Measurements from ENCODE around the gene LCAT.

DNA sequence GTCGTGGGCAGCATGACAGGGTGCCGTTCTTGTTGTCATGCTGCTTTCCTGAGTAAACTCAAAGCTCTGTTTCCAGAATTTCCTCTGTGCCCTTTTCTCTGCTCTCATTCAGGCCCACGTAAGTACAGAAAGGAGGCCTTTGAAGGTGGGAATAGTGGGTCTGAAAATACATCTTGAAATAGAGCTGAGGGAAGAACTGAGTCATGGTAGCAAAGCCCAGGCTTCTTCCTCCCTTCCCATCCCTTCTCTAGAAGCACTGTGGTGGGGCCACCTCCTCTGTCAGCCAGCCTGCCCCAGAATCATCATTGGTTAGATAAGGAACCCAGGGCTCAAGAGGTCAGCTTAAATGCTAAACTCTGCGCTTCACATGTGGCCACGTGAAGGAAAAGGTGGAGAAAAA lies 21.7 kb downstream of the LCAT start:
- TF ChIP-seq, protein P1, sequence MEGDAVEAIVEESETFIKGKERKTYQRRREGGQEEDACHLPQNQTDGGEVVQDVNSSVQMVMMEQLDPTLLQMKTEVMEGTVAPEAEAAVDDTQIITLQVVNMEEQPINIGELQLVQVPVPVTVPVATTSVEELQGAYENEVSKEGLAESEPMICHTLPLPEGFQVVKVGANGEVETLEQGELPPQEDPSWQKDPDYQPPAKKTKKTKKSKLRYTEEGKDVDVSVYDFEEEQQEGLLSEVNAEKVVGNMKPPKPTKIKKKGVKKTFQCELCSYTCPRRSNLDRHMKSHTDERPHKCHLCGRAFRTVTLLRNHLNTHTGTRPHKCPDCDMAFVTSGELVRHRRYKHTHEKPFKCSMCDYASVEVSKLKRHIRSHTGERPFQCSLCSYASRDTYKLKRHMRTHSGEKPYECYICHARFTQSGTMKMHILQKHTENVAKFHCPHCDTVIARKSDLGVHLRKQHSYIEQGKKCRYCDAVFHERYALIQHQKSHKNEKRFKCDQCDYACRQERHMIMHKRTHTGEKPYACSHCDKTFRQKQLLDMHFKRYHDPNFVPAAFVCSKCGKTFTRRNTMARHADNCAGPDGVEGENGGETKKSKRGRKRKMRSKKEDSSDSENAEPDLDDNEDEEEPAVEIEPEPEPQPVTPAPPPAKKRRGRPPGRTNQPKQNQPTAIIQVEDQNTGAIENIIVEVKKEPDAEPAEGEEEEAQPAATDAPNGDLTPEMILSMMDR (optimal IDR thresholded peaks at IDR 0.05 in 1 of 3, IDR thresholded peaks at IDR 0.05 in 1 of 3, conservative IDR thresholded peaks at IDR 0.05 in 1 of 3; ENCODE audit: extremely low read depth in 1 of 3, insufficient read depth in 2 of 3, low read length in 3 of 3): no peak
- TF ChIP-seq EZH2 (IDR thresholded peaks at IDR 0.05; ENCODE audit: low read length): no peak
